ENCODE measurements around the gene UNCX. TPM values are rescaled to one million over a fixed set of nuclear protein-coding genes. Genes with fewer than 3 reads are reported as not detected.

UNCX gene
- total RNA-seq, 1 donor from 2014 or later, result not detected

GRCh38 chr7:1247527-1248041, 14.9 kb downstream of the UNCX start:
- no peaks in the 10 kb centered on the region for H3K36me3 ChIP-seq
- peaks cover 40% of the 10 kb centered on the region for H3K27me3 ChIP-seq
- intact Hi-C loops (cut with DNase I), result no loop called here
- no peaks in the 10 kb centered on the region for H3K9me3 ChIP-seq
- TF ChIP-seq POLR2AphosphoS5 (IDR thresholded peaks at IDR 0.05; ENCODE audit: insufficient read depth in 1 of 2, low read depth in 1 of 2) (no peak), CTCF (IDR thresholded peaks at IDR 0.05) (no peak), POLR2A (IDR thresholded peaks at IDR 0.05) (no peak)
- no peak for DNase-seq (ENCODE audit: extremely low spot score in 2 of 2)
- H3K27ac ChIP-seq, result no peak overlapping the region
- peak overlapping the region in 1 of 2 donors; percentile 1 for H3K4me3 ChIP-seq
- peaks cover 24% of the 10 kb centered on the region for H3K4me1 ChIP-seq

DNA sequence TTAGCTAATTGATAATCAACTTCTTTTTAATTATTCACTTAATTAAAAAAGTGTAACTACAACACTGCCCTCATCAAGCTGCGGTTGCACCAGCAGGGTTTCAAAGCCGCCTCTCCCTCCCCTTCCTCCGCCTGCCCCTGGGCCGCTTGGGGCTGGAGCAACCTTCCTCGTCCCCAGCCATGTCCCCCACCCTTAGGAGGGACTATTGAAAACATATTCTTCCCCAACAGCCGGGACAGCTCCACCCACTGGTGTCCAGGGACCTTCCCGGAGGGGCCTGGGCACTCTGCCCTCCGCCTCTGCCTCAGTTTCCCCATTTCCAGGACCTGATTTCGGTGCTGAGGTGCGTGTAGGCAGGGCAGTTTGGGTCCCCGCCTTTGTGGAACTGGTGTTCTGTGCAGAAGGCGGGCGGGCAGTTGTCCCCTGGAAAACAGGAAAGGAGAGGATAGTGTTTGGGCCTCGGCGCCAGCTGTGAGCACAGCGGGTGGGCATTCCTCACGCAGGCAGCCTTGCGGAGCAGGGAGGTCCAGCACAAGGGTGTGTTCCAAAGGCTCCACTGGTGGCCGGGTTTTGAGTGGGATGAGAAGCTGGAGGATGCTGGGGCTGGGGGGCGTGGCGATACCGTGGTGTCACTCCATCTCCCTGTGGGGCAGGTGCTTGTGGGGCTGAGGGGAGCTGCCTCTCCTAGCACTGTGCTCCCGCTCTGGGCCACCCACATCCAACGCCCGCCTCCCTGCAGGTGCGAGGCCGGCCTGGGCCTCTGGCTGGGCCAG, 15.7 kb downstream of the UNCX start:
- intact Hi-C loops (cut with DNase I), result no loop called here
- TF ChIP-seq POLR2A (IDR thresholded peaks at IDR 0.05) (no peak), CTCF (IDR thresholded peaks at IDR 0.05) (no peak), POLR2AphosphoS5 (IDR thresholded peaks at IDR 0.05; ENCODE audit: insufficient read depth in 1 of 2, low read depth in 1 of 2) (no peak)

DNA sequence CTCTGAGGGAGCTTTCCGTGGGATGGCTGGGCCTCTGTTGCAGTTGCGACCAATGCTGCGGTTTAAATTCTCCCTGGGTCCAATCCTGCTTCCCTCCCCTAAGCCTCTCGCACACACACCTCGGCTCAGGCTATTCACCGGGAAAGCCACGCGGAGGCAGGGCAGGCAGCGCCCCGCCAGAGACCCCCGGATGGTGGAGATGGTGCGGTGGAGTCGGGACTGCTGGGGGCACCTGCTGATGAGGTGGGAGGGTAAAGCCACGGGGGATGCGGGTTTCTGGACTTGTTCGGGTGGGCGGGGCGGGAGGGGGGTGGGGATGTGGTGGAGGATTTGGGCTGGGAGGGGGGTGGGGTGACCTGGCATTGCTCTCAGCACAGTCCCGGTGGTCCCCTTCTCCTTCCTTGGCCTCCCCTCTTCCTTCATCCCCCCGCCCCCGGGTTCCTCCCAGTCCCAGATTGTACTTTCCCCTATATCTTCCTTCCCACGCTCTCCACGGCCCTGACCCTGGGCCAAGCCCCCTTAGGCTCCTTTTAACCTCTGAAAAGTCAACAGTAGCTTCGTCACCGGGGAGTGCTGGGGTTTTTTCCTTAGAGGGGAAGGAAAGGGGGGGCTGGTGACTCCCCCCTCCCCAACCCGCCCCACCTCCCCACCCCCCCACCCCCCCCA, 16.4 kb downstream of the UNCX start:
- H3K4me1 ChIP-seq, result peaks cover 22% of the 10 kb centered on the region
- TF ChIP-seq CTCF (IDR thresholded peaks at IDR 0.05), result no peak
- TF ChIP-seq POLR2A (IDR thresholded peaks at IDR 0.05), result no peak
- TF ChIP-seq POLR2AphosphoS5 (IDR thresholded peaks at IDR 0.05; ENCODE audit: insufficient read depth in 1 of 2, low read depth in 1 of 2), result no peak
- H3K27me3 ChIP-seq, result peaks cover 30% of the 10 kb centered on the region
- intact Hi-C loops (cut with DNase I), result no loop called here
- H3K4me3 ChIP-seq, result no peak overlapping the region
- H3K36me3 ChIP-seq, result no peaks in the 10 kb centered on the region
- DNase-seq (ENCODE audit: extremely low spot score in 2 of 2), result no peak
- no peaks in the 10 kb centered on the region for H3K9me3 ChIP-seq
- no peak overlapping the region for H3K27ac ChIP-seq

More for the DNA sequence above, 15.7 kb downstream of the UNCX start:
- Histone ChIP-seq H3K27me3 (peaks cover 35% of the 10 kb centered on the region), H3K4me3 (peak overlapping the region in 1 of 2 donors; percentile 1), H3K9me3 (no peaks in the 10 kb centered on the region), H3K4me1 (peaks cover 22% of the 10 kb centered on the region), H3K27ac (no peak overlapping the region), H3K36me3 (no peaks in the 10 kb centered on the region)
- no peak for DNase-seq (ENCODE audit: extremely low spot score in 2 of 2)

GRCh38 chr7:1249731-1250130, 17.1 kb downstream of the UNCX start:
- Histone ChIP-seq H3K9me3 (no peaks in the 10 kb centered on the region), H3K27me3 (peaks cover 37% of the 10 kb centered on the region), H3K27ac (no peak overlapping the region), H3K4me3 (no peak overlapping the region), H3K4me1 (peaks cover 22% of the 10 kb centered on the region), H3K36me3 (no peaks in the 10 kb centered on the region)
- DNase-seq (ENCODE audit: extremely low spot score in 2 of 2), result no peak
- no peak for TF ChIP-seq POLR2A (IDR thresholded peaks at IDR 0.05)
- intact Hi-C loops (cut with DNase I), result no loop called here

DNA sequence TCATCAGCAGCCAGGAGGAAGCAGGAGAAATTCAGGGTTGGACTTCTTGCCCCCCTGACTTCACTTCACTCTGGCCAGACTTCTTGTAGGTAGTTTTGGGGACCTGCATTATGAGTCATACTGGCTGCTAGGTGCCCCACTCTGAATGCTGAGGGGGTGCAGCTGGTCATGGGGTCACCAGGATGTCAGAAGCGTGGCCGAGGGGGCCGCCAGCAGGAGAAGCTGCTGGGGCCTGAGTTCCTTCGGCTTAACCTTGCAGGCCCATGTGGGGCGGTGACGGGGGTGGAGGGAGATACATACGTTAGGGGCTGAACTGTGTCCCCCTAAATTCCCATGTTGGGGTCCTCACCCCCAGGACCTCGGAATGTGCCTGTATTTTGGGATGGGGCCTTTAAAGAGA, 18.2 kb downstream of the UNCX start:
- Histone ChIP-seq H3K9me3 (no peaks in the 10 kb centered on the region), H3K27ac (no peak overlapping the region), H3K36me3 (no peaks in the 10 kb centered on the region), H3K4me1 (peaks cover 22% of the 10 kb centered on the region), H3K27me3 (peaks cover 32% of the 10 kb centered on the region), H3K4me3 (no peak overlapping the region)
- intact Hi-C loops (cut with DNase I), result no loop called here
- no peak for TF ChIP-seq POLR2A (IDR thresholded peaks at IDR 0.05)
- no peak for TF ChIP-seq CTCF (IDR thresholded peaks at IDR 0.05)
- no peak for TF ChIP-seq POLR2AphosphoS5 (IDR thresholded peaks at IDR 0.05; ENCODE audit: insufficient read depth in 1 of 2, low read depth in 1 of 2)
- no peak for DNase-seq (ENCODE audit: extremely low spot score in 2 of 2)
